Mesenteric fat pad (tissue), 1 donor: ENCODE data around the gene WDCP. TPM values are rescaled to one million over a fixed set of nuclear protein-coding genes. Genes with fewer than 3 reads are reported as not detected.
"Not testable (repeated sequence)": the region's sequence is repeated elsewhere in the genome, so short reads cannot be mapped to it uniquely, and the experiment has no call there.

Source experiments
- DNase-seq: peaks from one replicate; pipeline ENCODE4 v3.0.0-alpha.2; 2020; ENCODE audit warnings: low spot score
- long read RNA-seq: library from polyadenylated mRNA; unstranded; transcript quantifications from one replicate; pipeline ENCODE4 v2.0.0, GENCODE V29; 2020
- total RNA-seq: library from RNA; stranded (reverse); fragmentation: NEBNext Ultra II Directional; extraction: Animal tissue kit (Norgen Biotek cat#: 25700); gene quantifications from one replicate; pipeline ENCODE4 v1.2.1, GENCODE V29; 2021
- donor health status: DM: yes; HTN: yes; CAD: no.

Gene WDCP, protein sequence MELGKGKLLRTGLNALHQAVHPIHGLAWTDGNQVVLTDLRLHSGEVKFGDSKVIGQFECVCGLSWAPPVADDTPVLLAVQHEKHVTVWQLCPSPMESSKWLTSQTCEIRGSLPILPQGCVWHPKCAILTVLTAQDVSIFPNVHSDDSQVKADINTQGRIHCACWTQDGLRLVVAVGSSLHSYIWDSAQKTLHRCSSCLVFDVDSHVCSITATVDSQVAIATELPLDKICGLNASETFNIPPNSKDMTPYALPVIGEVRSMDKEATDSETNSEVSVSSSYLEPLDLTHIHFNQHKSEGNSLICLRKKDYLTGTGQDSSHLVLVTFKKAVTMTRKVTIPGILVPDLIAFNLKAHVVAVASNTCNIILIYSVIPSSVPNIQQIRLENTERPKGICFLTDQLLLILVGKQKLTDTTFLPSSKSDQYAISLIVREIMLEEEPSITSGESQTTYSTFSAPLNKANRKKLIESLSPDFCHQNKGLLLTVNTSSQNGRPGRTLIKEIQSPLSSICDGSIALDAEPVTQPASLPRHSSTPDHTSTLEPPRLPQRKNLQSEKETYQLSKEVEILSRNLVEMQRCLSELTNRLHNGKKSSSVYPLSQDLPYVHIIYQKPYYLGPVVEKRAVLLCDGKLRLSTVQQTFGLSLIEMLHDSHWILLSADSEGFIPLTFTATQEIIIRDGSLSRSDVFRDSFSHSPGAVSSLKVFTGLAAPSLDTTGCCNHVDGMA
- total RNA-seq: 7.2 TPM
- long read RNA-seq, partial matches to known transcripts: 4 of 5 reads
- long read RNA-seq, other reads (novel, unspliced or antisense): 1 of 5 reads

DNA sequence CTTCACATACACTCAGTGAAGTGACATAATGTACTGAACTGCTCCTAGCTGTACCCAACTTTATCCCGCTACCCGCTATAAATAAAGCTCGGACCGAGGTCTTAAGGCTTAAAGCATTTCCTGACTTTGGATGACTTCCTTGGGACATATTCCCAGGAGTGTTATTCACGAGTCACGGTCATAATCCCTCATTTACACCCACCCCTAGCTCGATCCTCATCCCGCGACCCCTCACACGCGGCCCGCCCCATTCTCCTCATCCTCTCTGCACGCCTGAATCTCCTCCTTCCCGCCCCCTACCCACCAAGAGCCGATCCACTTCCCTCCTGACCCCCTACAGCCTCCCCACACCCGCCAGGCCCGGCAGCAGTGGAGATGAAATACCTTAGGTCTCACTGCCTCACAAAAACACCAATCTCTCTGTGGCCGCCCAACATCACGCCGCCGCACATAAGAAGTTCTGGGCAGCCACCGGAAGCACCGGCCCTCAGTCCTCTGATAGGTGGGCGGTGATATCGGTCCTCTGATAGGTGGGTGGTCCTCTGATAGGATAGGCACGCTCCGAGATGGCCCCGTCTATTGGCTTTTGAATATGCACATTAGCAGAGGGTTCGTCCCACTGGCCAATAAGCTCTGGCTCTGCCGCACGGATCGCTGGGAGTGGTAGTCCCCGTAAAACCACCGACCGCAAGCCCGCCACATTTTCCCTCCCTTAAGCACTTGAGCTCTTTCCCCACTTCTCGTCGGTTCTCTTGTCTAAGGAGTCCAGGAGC lies at the start of gene WDCP:
TSS of gene WDCP (minus strand) at position 462 of the 773 bp plus-strand sequence. CDS start 7,897 bp downstream, outside the sequence.
- peak; percentile 92 for DNase-seq

DNA sequence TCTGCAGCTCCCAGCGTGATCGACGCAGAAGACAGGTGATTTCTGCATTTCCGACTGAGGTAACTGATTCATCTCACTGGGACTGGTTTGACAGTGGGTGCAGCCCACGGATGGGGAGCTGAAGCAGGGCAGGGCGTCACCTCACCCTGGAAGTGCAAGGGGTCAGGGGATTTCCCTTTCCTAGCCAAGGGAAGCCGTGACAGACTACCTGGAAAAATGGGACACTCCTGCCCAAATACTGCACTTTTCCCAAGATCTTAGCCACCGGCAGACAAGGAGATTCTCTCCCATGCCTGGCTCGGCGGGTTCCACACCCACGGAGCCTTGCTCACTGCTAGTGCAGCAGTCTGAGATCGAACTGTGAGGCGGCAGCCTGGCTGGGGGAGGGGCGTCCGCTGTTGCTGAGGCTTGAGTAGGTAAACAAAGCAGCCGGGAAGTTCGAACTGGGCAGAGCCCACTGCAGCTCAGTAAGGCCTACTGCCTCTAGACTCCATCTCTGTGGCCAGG lies 48.0 kb upstream of the WDCP start:
- DNase-seq: not testable (repeated sequence)

DNA sequence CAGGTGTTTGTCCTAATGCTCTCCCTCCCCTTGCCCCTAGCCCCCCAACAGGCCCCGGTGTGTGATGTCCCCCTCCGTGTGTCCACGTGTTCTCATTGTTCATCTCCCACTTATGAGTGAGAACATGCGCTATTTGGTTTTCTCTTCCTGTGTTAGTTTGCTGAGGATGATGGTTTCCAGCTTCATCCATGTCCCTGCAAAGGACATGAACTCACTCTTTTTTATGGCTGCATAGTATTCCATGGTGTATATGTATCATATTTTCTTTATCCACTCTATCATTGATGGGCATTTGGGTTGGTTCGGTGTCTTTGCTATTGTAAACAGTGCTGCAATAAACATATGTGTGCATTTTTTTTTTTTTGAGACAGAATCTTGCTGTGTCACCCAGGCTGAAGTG lies 46.1 kb upstream of the WDCP start:
- not testable (repeated sequence) for DNase-seq

DNA sequence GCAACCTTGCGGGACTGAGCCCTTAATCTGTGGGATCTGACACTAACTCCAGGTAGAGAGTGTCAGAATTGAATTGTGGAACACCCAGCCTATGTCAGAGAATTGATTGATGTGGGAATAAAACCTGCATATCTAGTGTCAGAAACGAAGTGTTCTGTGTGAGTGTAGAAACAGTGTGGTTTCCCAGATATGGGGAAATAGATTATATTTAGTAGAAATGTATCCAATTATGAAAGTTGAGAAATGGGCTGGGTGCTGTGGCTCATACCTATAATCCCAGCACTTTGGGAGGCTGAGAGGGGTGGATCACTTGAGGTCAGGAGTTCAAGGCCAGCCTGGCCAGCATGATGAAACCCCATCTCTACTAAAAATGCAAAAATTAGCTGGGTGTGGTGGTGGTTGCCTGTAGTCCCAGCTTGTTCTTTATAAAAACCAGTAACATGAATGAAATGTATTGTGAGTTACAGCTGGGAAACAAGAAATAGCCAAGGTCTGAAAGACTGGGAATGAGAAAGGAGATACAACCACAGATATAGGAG lies 41.7 kb upstream of the WDCP start:
- DNase-seq: no peak

DNA sequence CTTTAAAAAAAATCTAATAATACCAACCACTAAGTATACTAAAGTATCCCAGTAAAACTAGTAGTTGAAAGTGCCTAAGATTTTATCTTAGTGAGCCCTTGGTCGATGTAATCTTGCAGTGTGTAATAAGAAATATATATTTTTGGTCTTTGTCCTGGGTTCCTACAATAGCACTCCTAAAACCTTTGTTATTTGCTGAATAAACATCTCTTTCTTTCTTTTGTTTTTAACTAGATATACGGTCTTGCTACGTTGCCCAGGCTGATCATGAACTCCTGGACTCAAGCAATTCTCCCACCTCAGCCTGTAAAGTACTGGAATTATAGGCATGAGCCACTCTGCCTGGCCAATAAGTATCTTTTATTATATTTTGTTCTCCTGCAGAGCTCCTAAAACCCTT lies 39.8 kb upstream of the WDCP start:
- no peak for DNase-seq

DNA sequence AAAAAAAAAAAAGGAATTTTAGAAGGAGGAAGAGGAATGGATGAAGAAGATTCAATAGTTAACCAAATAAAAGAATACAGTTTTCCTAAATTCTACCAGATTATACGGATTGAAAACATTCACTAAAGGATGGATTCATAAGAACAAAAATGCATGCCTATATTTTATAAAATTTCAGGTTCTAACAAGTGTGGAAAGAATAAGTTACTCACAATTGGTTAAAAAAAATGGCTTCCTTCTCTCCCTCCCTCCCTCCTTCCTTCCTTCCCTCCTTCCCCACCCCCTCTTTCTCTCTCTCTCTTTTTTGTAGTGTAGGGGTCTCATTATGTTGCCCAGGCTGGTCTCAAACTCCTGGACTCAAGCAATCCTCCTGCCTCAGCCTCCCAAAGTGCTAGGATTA lies 39.0 kb upstream of the WDCP start:
- no peak for DNase-seq

DNA sequence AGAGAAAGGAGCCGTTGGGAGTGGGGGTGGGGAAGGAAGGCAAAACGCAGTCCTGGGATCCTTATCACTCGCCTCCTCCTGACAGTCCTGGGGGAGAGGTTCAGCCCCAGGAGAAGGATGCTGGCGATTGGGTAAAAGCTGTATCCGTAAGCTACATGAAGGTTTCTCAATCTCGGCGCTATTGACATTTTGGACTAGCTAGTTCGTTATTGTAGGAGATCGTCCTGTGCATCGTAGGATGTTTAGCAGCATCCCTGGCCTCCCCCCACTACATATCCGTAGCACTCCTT lies 38.0 kb upstream of the WDCP start:
- no peak for DNase-seq

DNA sequence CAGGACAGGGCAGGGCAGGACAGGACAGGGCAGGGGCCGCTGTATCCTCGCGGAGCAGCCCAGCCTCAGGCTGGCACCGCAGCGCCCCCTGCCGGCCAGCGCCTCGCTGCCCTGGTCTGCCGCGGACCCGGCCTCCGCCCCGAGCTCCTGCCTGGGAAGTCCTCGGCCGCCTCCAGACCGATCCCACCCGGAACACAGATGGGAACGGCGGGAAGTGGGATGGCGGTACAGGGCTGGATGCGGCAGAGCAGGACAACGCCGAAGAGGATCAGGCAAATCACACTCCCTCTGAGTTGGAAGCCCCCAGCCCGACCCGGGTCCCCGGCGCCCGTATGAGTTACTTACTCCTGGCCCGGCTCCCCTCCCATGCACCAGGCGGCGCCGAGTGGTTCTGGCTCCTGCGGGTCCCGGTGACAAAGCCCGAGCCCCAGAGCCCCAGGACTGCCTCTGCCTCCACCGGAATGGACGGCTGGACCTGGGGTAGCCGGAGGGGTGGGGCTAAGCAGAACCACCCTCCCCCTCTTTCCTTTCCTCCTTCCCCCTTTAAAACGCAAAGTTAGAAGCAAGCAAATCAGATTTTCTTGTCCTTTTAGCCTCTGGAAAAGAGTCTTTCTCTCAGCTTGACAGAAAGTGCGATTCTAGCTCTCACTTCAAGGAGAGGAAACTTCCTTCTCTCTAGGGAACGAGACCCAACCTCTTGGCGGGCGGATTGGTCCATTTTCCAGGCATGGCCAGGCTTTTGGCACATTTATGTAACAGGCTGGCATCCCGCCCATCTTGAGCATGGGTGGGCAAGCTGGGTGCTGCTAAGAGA lies 37.4 kb upstream of the WDCP start, which contains the start of gene TP53I3:
TSS of gene TP53I3 (minus strand) at position 449 of the 814 bp plus-strand sequence. CDS start 508 bp downstream, outside the sequence.
- peak; percentile 93 for DNase-seq

DNA sequence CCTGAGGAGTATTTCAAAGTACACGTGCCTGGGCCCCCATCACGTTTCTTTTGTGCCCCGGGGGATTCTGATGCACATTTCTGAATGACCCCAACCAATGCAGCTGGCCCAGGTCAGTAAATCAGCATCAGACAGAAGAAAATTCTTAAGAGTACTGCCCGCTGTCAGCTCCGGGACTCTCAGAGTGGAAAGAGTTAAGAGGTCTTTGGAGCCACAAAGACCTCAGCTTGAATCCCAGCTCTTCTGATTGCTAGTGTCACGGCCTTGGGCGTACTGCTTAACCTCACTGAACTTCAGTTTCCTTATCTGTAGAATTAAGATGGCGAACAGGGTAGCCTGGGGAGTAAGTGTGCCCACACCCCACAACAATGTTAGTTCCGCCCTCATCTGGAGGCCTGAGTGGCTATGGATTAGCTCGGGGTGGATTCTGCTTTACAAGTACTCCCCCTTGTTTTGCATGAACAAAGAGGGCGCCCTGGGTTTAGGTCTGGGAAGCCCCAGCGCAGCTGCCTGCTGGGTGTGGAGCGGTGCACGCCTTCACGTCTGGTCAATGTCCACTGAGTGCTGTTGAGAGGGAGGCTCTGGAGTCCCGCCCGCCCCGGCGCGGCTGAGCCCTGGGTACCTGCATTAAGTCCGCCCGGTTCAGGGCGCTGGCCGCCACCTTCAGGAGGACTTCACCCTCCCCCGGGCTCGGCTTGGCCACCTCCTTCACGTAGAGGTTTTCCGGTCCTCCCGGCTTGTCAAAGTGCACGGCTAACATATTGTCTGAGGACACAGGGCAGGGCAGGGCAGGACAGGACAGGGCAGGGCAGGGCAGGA lies 36.6 kb upstream of the WDCP start:
- DNase-seq: peak; percentile 96

DNA sequence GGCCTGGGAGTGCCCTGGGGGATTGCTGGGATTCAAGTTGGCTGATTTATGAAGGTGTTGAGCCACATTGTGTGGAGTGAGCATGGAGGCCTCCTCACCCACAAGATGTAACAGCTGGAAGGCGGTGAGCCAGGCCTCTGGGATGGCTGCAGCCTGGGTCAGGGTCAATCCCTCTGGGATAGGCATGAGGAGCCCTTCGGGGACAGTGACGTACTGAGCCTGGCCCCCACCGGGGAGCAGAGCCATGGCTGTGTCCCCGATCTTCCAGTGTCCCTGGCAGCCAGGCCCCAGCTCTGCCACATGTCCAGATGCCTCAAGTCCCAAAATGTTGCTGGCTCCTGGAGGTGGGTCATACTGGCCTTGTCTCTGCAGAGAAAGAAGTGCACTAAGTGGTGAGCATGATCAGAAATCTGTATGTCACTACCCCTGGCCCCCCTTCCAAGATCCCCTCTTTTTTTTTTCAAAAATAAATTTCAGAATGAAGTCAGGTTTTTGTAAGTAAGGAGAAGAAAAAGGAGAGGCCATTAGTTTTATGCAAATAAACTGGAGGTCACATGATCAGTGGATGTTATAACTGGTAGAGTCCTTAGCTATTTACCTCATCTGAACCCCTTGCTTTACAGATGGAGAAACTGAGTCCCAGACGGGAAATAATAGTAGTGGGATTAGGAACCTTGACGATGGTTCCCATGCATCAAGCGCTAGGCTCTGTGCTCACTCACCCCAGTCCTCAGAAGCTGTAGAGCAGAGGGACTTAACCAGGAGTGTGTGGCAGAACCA lies 35.8 kb upstream of the WDCP start:
- DNase-seq: no peak

DNA sequence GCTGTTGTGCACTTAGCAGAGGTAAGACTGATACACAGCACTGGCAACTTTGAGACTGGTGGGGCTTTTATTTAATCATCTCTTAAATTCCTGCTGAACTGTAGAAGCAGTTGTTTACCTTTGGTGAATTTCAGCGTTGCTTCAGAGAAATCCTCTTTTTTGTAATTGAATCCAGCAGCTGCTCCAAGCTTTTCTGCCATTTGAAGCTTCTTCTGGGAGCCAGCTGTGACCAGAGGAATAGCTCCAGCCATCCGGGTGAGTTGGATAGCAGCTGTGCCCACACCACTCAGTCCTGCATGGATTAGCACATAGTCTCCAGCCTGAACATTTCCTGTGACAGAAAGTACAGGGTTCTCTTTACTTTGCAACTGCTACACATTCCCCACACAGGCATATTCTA lies 33.5 kb upstream of the WDCP start:
- DNase-seq: no peak

DNA sequence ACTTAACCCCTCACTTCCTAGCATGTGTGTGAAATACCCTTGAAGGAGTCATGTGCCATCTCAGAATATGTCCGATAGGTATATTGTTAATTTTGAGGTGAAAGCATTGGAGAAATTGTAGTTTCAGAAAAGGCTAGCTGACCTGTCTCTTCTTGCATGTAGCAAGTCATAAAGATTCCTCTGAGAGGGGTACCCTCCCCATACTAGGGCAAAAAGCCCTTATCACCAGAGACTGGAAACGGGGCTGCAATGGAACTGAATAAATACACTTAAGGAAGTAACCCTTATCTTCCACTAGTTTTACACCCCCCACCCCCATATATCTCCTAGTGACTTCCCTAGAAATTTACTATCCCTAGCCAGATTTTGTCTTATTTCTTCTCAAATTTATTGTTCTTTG lies 30.7 kb upstream of the WDCP start:
- DNase-seq: no peak

DNA sequence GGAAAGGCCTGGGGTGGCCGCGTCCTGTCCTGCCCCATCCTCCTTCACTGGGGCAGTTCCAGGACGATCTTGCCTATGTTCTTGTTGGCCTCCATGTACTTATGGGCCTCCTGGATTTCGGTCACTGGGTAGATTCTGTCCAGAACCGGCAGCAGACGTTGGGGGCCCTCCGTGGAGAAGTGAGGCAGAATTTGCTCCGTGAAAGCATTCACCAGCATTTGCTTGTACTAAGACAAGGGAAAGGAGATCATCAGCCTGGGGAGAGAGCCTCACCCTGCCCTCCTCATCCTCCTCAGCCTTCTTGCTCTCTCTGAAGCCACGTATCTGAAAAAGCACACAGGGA lies 30.3 kb upstream of the WDCP start:
- DNase-seq: no peak

DNA sequence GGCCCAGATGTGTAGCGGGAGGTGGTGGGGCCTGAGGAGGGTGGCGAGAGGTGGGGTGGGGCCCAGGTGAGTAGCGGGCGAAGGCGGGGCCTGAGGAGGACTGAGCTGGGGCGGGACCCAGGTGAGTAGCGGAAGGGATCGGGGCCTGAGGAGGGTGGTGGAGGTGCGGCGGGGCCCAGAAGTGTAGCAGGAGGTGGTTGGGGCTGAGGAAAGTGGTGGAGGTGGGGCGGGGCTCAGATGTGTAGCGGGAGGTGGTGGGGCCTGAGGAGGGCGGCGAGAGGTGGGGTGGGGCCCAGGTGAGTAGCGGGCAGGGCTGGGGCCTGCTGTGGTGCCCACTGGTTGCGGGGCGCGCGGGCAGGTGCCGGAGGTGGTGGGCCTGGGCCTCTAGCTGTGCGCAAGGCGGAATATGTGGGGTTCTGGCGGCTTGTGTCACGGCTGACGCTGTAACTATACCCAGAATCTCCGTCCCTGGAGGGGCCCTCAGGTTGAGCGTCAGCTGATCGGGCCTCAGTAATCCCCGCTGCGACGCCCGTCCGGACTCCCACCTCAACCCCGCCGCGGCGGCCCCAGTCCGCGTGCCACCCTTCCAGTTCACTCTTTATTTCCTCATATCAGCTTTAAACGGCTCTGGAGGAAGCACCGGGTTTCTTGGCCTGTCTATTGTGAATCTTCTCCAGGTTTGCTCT lies 29.8 kb upstream of the WDCP start:
- no peak for DNase-seq

DNA sequence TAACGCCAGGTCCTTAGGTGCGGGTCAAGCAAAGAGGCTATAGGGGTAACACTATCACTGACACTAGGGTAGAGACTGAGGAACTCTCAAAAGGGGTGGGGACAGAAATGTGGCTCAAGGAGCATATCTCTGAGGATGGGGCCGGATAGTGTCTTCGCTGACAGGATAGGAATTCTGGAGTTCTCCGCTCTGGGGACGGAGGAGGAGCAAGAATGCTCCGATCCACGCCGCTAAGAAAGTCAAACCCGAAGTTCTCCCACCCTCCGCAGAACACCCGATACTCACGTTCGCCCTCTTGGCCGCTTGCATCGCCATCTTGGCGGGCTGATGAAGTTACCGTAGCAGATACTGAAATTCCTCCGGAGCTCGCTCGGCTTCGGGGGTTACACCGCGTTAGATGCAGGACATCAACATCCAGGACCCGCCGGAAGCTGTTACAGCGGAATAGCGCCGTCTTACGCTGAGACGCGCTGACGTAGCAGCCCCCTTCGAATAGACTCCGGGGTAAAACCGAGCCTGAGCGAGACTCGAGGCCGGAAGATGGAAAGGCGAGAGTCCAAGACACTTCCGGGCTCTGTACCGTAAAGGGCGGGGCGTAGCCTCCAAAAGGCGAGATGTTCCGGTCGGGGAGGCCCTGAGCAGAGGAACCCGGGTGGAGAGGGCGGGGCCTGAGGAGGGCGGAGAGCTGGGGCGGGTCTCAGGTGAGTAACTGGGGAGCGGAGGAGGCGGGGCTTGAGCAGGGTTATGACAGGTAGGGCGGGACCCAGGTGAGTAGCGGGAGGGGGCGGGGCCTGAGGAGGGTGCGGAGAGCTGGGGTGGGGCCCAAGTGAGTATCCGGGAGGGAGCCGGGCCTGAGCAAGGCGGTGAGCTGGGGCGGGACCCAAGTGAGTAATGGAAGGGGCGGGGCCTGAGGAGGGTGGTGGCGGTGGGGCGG lies 29.0 kb upstream of the WDCP start, which contains the start of gene SF3B6:
TSS of gene SF3B6 (minus strand) at position 412 of the 934 bp plus-strand sequence. CDS start at position 315, 97 bp downstream.
- peak; percentile 97 for DNase-seq

DNA sequence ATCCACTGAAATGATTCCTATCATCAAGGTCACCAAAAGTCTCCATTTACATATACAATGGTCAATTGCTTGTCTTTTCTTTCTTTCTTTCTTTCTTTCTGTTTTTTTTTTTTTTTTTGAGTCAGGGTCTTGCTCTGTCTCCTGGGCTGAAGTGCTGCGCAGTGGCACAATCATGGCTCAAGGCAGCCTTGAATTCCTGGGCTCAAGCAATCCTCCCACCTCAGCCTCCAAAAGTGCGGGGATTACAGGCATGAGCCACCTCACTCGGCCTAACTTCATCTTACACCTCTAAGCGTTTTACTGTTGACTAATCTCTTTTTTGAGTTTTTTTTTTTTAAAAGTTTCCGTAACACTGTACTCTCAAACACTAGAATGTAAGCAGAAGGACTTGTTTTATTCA lies 28.1 kb upstream of the WDCP start:
- no peak for DNase-seq

DNA sequence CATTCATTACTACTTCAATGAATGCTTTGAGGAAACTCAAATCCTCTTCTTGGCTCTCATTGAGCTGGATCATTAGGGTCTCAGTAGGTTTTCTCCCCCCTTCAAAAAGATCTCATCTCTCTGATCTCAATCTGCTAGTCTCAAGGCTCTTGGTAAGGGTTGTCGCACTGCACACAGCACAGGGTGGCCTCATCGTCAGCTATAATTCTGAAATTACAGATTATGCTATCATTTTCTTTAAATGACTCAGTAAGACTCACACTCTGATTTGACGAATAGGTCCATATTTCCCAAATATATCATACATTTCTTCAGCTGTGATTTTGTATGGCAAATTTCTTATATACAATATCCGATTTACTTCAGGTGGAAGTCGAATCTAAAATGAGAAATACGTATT lies 26.6 kb upstream of the WDCP start:
- DNase-seq: no peak
